ENCODE data around the gene ADCY9.

Gene ADCY9

GRCh38 chr16:4008116-4008515 lies 108.1 kb downstream of the ADCY9 start:
- Histone ChIP-seq H4K20me1 (ENCODE audit: insufficient read depth) (no peaks in the 10 kb centered on the region), H3K36me3 (ENCODE audit: insufficient read depth) (no peaks in the 10 kb centered on the region), H3K4me2 (no peak overlapping the region), H3K27ac (no peak overlapping the region), H2AFZ (ENCODE audit: low read depth) (no peak overlapping the region), H3K79me2 (ENCODE audit: insufficient read depth, low read depth) (no peaks in the 10 kb centered on the region), H3K27me3 (ENCODE audit: insufficient read depth, low read depth) (no peaks in the 10 kb centered on the region), H3K4me3 (IDR thresholded peaks at IDR 0.05; ENCODE audit: insufficient read depth, low read depth, low read length) (no peak overlapping the region), H3K9ac (no peak overlapping the region), H3K4me1 (ENCODE audit: low read depth, poor library complexity, severe bottlenecking) (no peaks in the 10 kb centered on the region)
- TF ChIP-seq CTCF (conservative IDR thresholded peaks at IDR 0.05; ENCODE audit: low read depth, low read length) = no peak

- no peak overlapping the region for H3K4me2 ChIP-seq
- H3K36me3 ChIP-seq (ENCODE audit: insufficient read depth) = no peaks in the 10 kb centered on the region
- no peak for TF ChIP-seq CTCF (conservative IDR thresholded peaks at IDR 0.05; ENCODE audit: low read depth, low read length)
- no peaks in the 10 kb centered on the region for H3K79me2 ChIP-seq (ENCODE audit: insufficient read depth, low read depth)
- H3K4me1 ChIP-seq (ENCODE audit: low read depth, poor library complexity, severe bottlenecking) = no peaks in the 10 kb centered on the region
- no peaks in the 10 kb centered on the region for H3K27me3 ChIP-seq (ENCODE audit: insufficient read depth, low read depth)
- H3K27ac ChIP-seq = no peak overlapping the region
- no peak overlapping the region for H3K4me3 ChIP-seq (IDR thresholded peaks at IDR 0.05; ENCODE audit: insufficient read depth, low read depth, low read length)
- no peaks in the 10 kb centered on the region for H4K20me1 ChIP-seq (ENCODE audit: insufficient read depth)
- H2AFZ ChIP-seq (ENCODE audit: low read depth) = no peak overlapping the region
- no peak overlapping the region for H3K9ac ChIP-seq
Measured at GRCh38 chr16:4006397-4006999, 109.7 kb downstream of the ADCY9 start.

GRCh38 chr16:4005731-4006130 lies 110.5 kb downstream of the ADCY9 start:
- no peaks in the 10 kb centered on the region for H3K4me1 ChIP-seq (ENCODE audit: low read depth, poor library complexity, severe bottlenecking)
- no peak overlapping the region for H3K4me3 ChIP-seq (IDR thresholded peaks at IDR 0.05; ENCODE audit: insufficient read depth, low read depth, low read length)
- no peak for TF ChIP-seq CTCF (conservative IDR thresholded peaks at IDR 0.05; ENCODE audit: low read depth, low read length)

GRCh38 chr16:4005281-4005680 lies 111.0 kb downstream of the ADCY9 start:
- H3K27ac ChIP-seq = no peak overlapping the region
- no peaks in the 10 kb centered on the region for H3K79me2 ChIP-seq (ENCODE audit: insufficient read depth, low read depth)
- H3K4me3 ChIP-seq (IDR thresholded peaks at IDR 0.05; ENCODE audit: insufficient read depth, low read depth, low read length) = no peak overlapping the region
- no peaks in the 10 kb centered on the region for H3K27me3 ChIP-seq (ENCODE audit: insufficient read depth, low read depth)
- no peaks in the 10 kb centered on the region for H4K20me1 ChIP-seq (ENCODE audit: insufficient read depth)
- H3K36me3 ChIP-seq (ENCODE audit: insufficient read depth) = no peaks in the 10 kb centered on the region; the same call in 1 of the 2 replicates
- H2AFZ ChIP-seq (ENCODE audit: low read depth) = no peak overlapping the region
- no peak overlapping the region for H3K9ac ChIP-seq
- TF ChIP-seq CTCF (conservative IDR thresholded peaks at IDR 0.05; ENCODE audit: low read depth, low read length) = no peak
- peaks cover 1% of the 10 kb centered on the region for H3K4me1 ChIP-seq (ENCODE audit: low read depth, poor library complexity, severe bottlenecking)
- H3K4me2 ChIP-seq = no peak overlapping the region

More at GRCh38 chr16:4005731-4006130, 110.5 kb downstream of the ADCY9 start:
- H2AFZ ChIP-seq (ENCODE audit: low read depth) = no peak overlapping the region
- no peaks in the 10 kb centered on the region for H4K20me1 ChIP-seq (ENCODE audit: insufficient read depth)
- no peak overlapping the region for H3K4me2 ChIP-seq
- no peak overlapping the region for H3K27ac ChIP-seq
- no peaks in the 10 kb centered on the region; the same call in 1 of the 2 replicates for H3K36me3 ChIP-seq (ENCODE audit: insufficient read depth)
- no peaks in the 10 kb centered on the region for H3K27me3 ChIP-seq (ENCODE audit: insufficient read depth, low read depth)
- no peaks in the 10 kb centered on the region for H3K79me2 ChIP-seq (ENCODE audit: insufficient read depth, low read depth)
- no peak overlapping the region for H3K9ac ChIP-seq
